DOHH2 (cell line): ENCODE measurements around the gene H2BW1.
"Not testable (repeated sequence)": the region's sequence is repeated elsewhere in the genome, so short reads cannot be mapped to it uniquely, and the experiment has no call there.

Experiments
- H3F3A ChIP-seq: fragments of 200-600 bp; sonication (generic), shearing (Covaris generic); 2 replicates; pipeline ENCODE4 v1.6.0; 2016; ENCODE audit warnings: antibody characterized with exemption, mild to moderate bottlenecking; ENCODE audit not compliant: control insufficient read depth, insufficient read depth
- H3K27ac ChIP-seq: fragments of 200-600 bp; sonication (generic); 2 replicates; pipeline ENCODE4 v1.5.1; 2014; ENCODE audit warnings: low read depth, mild to moderate bottlenecking, low read length, moderate library complexity
- H3K27me3 ChIP-seq: fragments of 200-600 bp; sonication (generic); 2 replicates; pipeline ENCODE4 v1.6.1; 2014; ENCODE audit warnings: mild to moderate bottlenecking, low read length, mixed read lengths; ENCODE audit not compliant: control insufficient read depth
- H3K36me3 ChIP-seq: fragments of 200-600 bp; sonication (generic); 2 replicates; pipeline ENCODE4 v1.6.1; 2014; ENCODE audit warnings: mild to moderate bottlenecking, low read length, moderate library complexity, mixed read lengths; ENCODE audit not compliant: control insufficient read depth
- H3K4me1 ChIP-seq: fragments of 200-600 bp; sonication (generic); 2 replicates; pipeline ENCODE4 v1.6.1; 2014; ENCODE audit warnings: mild to moderate bottlenecking, low read length, mixed read lengths; ENCODE audit not compliant: control insufficient read depth
- H3K4me2 ChIP-seq: fragments of 200-600 bp; sonication (generic); 2 replicates; pipeline ENCODE4 v1.6.0; 2014; ENCODE audit warnings: mild to moderate bottlenecking, low read length, moderate library complexity
- H3K4me3 ChIP-seq: fragments of 200-600 bp; sonication (generic); 2 replicates; pipeline ENCODE4 v1.5.1; 2014; ENCODE audit warnings: mild to moderate bottlenecking, low read length, mixed read lengths
- H3K79me2 ChIP-seq: fragments of 200-600 bp; sonication (generic); 2 replicates; pipeline ENCODE4 v1.6.1; 2014; ENCODE audit warnings: mild to moderate bottlenecking, low read length, mixed read lengths; ENCODE audit not compliant: control insufficient read depth
- H3K9me2 ChIP-seq: fragments of 200-600 bp; sonication (generic); replicated peaks from 2 replicates; pipeline ENCODE4 v1.6.1; 2014; ENCODE audit warnings: mild to moderate bottlenecking, low read length, mixed read lengths; ENCODE audit not compliant: control insufficient read depth
- H3K9me3 ChIP-seq: fragments of 200-600 bp; sonication (generic); 2 replicates; pipeline ENCODE4 v1.6.1; 2014; ENCODE audit warnings: antibody characterized with exemption, low read length, mixed read lengths; ENCODE audit not compliant: control insufficient read depth, insufficient read depth
- H4K20me1 ChIP-seq: fragments of 200-600 bp; sonication (generic); 2 replicates; pipeline ENCODE4 v1.6.0; 2014; ENCODE audit warnings: low read depth, mild to moderate bottlenecking, antibody characterized with exemption, low read length, moderate library complexity; ENCODE audit not compliant: control insufficient read depth, insufficient read depth
- CTCF ChIP-seq: fragments of 200-600 bp; sonication (generic); IDR thresholded peaks from one replicate; pipeline ENCODE4 v1.5.1; 2014; ENCODE audit warnings: antibody characterized with exemption, mild to moderate bottlenecking, low read depth, low read length; ENCODE audit not compliant: poor library complexity, severe bottlenecking
- EZH2phosphoT487 ChIP-seq: fragments of 200-600 bp; sonication (generic); IDR thresholded peaks from 2 replicates; pipeline ENCODE4 v1.6.1; 2017; ENCODE audit warnings: borderline replicate concordance, mild to moderate bottlenecking, antibody characterized with exemption, low read length, moderate library complexity, mixed read lengths

H2BW1 gene

GRCh38 chrX:104013158-104013557 is 350 bp downstream of the H2BW1 start:
- no peak for TF ChIP-seq EZH2phosphoT487
- Histone ChIP-seq H3K27ac (no peak overlapping the region), H4K20me1 (no peaks in the 10 kb centered on the region), H3K4me1 (no peaks in the 10 kb centered on the region), H3K9me3 (no peaks in the 10 kb centered on the region), H3K36me3 (no peaks in the 10 kb centered on the region), H3K4me2 (no peak overlapping the region), H3K27me3 (no peaks in the 10 kb centered on the region), H3K9me2 (no peaks in the 10 kb centered on the region), H3K4me3 (no peak overlapping the region), H3K79me2 (no peaks in the 10 kb centered on the region), H3F3A (no peaks in the 10 kb centered on the region)

GRCh38 chrX:104008831-104009230 is 4.7 kb downstream of the H2BW1 start:
- Histone ChIP-seq H3K4me1 (no peaks in the 10 kb centered on the region), H3K9me3 (no peaks in the 10 kb centered on the region), H4K20me1 (no peaks in the 10 kb centered on the region), H3K27me3 (no peaks in the 10 kb centered on the region), H3K27ac (no peak overlapping the region), H3K36me3 (no peaks in the 10 kb centered on the region), H3F3A (no peaks in the 10 kb centered on the region), H3K4me2 (no peak overlapping the region), H3K79me2 (no peaks in the 10 kb centered on the region), H3K4me3 (no peak overlapping the region), H3K9me2 (no peaks in the 10 kb centered on the region)
- TF ChIP-seq CTCF = no peak
- no peak for TF ChIP-seq EZH2phosphoT487

- H3K9me2 ChIP-seq = no peaks in the 10 kb centered on the region
- H3K79me2 ChIP-seq = no peaks in the 10 kb centered on the region
- no peaks in the 10 kb centered on the region for H3K4me1 ChIP-seq
- H3K9me3 ChIP-seq = no peaks in the 10 kb centered on the region
- no peaks in the 10 kb centered on the region for H4K20me1 ChIP-seq
- H3K36me3 ChIP-seq = no peaks in the 10 kb centered on the region
- no peaks in the 10 kb centered on the region for H3K27me3 ChIP-seq
- TF ChIP-seq EZH2phosphoT487 = no peak
- no peak for TF ChIP-seq CTCF
- H3F3A ChIP-seq = no peaks in the 10 kb centered on the region
- H3K27ac ChIP-seq = no peak overlapping the region
- H3K4me3 ChIP-seq = no peak overlapping the region
- no peak overlapping the region for H3K4me2 ChIP-seq
These were observed 14.3 kb downstream of the H2BW1 start for GRCh38 chrX:103999234-103999633.

GRCh38 chrX:103983508-103983907 is 30.0 kb downstream of the H2BW1 start:
- not testable (repeated sequence) for H3K27me3 ChIP-seq, H3K4me2 ChIP-seq, H4K20me1 ChIP-seq, H3K27ac ChIP-seq, H3K4me1 ChIP-seq, H3F3A ChIP-seq, H3K36me3 ChIP-seq, H3K9me3 ChIP-seq, H3K9me2 ChIP-seq, H3K79me2 ChIP-seq, H3K4me3 ChIP-seq

GRCh38 chrX:103962411-103963278 is 50.9 kb downstream of the H2BW1 start, which contains the start of gene TMSB15B:
TSS of gene TMSB15B (plus strand) at chrX:103962627.
- not testable (repeated sequence) for H3K79me2 ChIP-seq, H3K27ac ChIP-seq, H3K36me3 ChIP-seq, H3F3A ChIP-seq, H3K9me3 ChIP-seq, H3K4me1 ChIP-seq, H3K9me2 ChIP-seq, H3K27me3 ChIP-seq, H3K4me2 ChIP-seq, H4K20me1 ChIP-seq, H3K4me3 ChIP-seq
